SJCRH30 (cell line): ENCODE data around the gene LEKR1. TPM values are rescaled to one million over a fixed set of nuclear protein-coding genes. Genes with fewer than 3 reads are reported as not detected.

ENCODE experiments used
- DNase-seq, 2 experiments: peaks; one replicate each; pipeline ENCODE4 v3.0.0-alpha.2; 2015 to 2020
- H3K27ac ChIP-seq: fragments of 250-450 bp; sonication (Bioruptor Pico); 2 replicates; pipeline ENCODE4 v1.5.1; 2020; ENCODE audit warnings: mild to moderate bottlenecking, moderate library complexity
- H3K27me3 ChIP-seq: fragments of 250-450 bp; sonication (Bioruptor Pico); 2 replicates; pipeline ENCODE4 v1.5.1; 2020; ENCODE audit warnings: mild to moderate bottlenecking, moderate library complexity
- H3K36me3 ChIP-seq: fragments of 250-450 bp; sonication (Bioruptor Pico); 2 replicates; pipeline ENCODE4 v1.5.1; 2020; ENCODE audit warnings: mild to moderate bottlenecking, moderate library complexity
- H3K4me1 ChIP-seq: fragments of 250-450 bp; sonication (Bioruptor Pico); 2 replicates; pipeline ENCODE4 v1.5.1; 2020; ENCODE audit warnings: mild to moderate bottlenecking, moderate library complexity
- H3K4me3 ChIP-seq: fragments of 250-450 bp; sonication (Bioruptor Pico); 2 replicates; pipeline ENCODE4 v1.5.1; 2020; ENCODE audit warnings: mild to moderate bottlenecking, moderate library complexity
- H3K9me3 ChIP-seq: fragments of 250-450 bp; sonication (Bioruptor Pico); replicated peaks from 2 replicates; pipeline ENCODE4 v1.5.1; 2020; ENCODE audit warnings: mild to moderate bottlenecking, moderate library complexity
- total RNA-seq: library from RNA; depleted of rRNA; stranded (reverse); fragments of >200 nt; shearing (Covaris generic); gene quantifications from 2 replicates; pipeline ENCODE4 v1.2.3, GENCODE V29; 2014

LEKR1 gene
- total RNA-seq, 1 experiment from 2014 or later = 0.61 TPM

DNA sequence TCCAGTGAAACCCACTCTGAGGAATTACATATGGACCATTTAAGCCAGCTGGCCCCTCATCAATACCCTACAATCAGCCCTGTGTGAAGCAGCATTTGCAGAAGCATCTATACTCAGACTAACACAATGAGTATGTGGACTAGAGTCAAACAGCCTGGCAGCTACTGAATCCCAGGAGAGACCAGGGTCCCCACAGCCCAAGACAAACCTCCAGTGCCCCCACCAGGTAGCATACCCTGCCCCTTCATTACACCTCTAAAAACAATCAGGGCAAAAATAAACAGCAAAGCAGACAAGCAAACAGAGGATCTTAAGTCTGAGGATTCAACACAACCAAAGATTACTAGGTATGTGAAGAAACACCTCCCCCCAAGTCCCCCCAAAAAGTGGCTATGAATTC, 157.4 kb downstream of the LEKR1 start:
- H3K36me3 ChIP-seq = no peaks in the 10 kb centered on the region
- no peak overlapping the region for H3K4me3 ChIP-seq
- no peak overlapping the region for H3K27ac ChIP-seq
- peak; percentile 2 to 3 for DNase-seq
- H3K4me1 ChIP-seq = no peaks in the 10 kb centered on the region
- no peaks in the 10 kb centered on the region for H3K9me3 ChIP-seq
- H3K27me3 ChIP-seq = no peaks in the 10 kb centered on the region

GRCh38 chr3:156985711-156986110, 159.6 kb downstream of the LEKR1 start:
- Histone ChIP-seq H3K9me3 (no peaks in the 10 kb centered on the region), H3K36me3 (no peaks in the 10 kb centered on the region), H3K4me1 (no peaks in the 10 kb centered on the region), H3K4me3 (no peak overlapping the region), H3K27ac (no peak overlapping the region), H3K27me3 (no peaks in the 10 kb centered on the region)
- DNase-seq = no peak

DNA sequence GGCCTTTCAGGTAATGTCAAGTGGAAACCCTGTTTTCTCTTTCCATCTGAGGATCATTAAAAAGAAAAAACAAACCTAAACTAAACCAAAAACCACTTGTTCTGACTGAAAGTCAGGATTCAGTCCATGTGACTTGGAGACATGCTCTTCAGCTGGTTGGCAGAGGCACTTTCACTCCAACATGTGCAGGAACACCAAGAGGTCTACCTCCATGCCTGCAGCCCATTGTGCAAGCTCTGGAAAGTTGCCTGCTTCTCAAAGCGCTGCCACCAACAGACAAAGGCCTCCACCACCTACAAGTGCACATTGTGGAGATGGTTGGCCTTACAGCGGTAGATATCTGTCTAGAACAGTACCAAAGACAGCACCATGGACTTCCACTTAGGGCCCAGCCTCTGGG, 161.8 kb downstream of the LEKR1 start:
- Histone ChIP-seq H3K9me3 (no peaks in the 10 kb centered on the region), H3K27ac (no peak overlapping the region), H3K27me3 (no peaks in the 10 kb centered on the region), H3K4me3 (no peak overlapping the region), H3K4me1 (no peaks in the 10 kb centered on the region), H3K36me3 (no peaks in the 10 kb centered on the region)
- no peak for DNase-seq

GRCh38 chr3:156997351-156997750, 171.2 kb downstream of the LEKR1 start:
- no peak overlapping the region for H3K4me3 ChIP-seq
- H3K9me3 ChIP-seq = no peaks in the 10 kb centered on the region
- DNase-seq = peak; percentile 5 to 21
- H3K36me3 ChIP-seq = no peaks in the 10 kb centered on the region
- H3K27ac ChIP-seq = no peak overlapping the region
- no peaks in the 10 kb centered on the region for H3K4me1 ChIP-seq
- H3K27me3 ChIP-seq = no peaks in the 10 kb centered on the region

DNA sequence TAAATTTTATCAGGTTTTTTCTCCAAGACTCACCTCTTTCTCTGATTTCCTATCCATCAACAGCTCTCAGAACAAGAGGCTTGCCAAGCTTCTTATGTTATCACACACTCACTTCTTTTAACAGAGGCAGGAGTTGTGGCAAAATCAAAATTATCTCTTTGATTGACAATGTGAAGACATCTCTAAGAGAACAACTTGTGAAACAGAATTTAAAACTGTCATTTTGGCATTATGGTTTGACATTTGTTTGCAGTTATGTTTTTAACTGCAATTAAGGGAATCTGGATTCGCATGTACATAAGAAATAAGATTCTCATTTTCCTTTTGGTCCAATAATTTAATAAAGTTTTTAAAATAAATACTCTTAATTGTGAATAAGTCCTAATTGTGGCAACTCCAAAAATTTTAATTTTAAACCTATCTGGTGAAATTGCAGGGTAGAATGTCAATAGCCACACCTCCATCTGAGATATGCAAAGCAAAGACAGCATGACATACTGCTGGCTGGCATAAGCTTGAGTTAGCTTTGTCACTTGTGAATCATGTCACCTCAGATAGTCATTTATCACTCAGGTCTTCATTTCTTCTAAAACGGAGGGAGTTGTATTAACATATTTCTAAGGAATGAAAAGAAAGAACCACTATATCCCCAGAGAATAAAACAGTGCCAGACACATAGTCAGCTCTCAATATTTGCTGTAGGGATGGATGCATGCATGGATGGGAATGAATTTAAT, 175.2 kb downstream of the LEKR1 start:
- H3K27ac ChIP-seq = no peak overlapping the region
- DNase-seq = no peak
- no peaks in the 10 kb centered on the region for H3K4me1 ChIP-seq
- no peak overlapping the region for H3K4me3 ChIP-seq
- no peaks in the 10 kb centered on the region for H3K36me3 ChIP-seq
- no peaks in the 10 kb centered on the region for H3K27me3 ChIP-seq
- no peaks in the 10 kb centered on the region for H3K9me3 ChIP-seq

- H3K27me3 ChIP-seq = no peaks in the 10 kb centered on the region
- no peaks in the 10 kb centered on the region for H3K9me3 ChIP-seq
- no peaks in the 10 kb centered on the region for H3K36me3 ChIP-seq
- DNase-seq = no peak
- no peaks in the 10 kb centered on the region for H3K4me1 ChIP-seq
- H3K27ac ChIP-seq = no peak overlapping the region
- no peak overlapping the region for H3K4me3 ChIP-seq
Observed at GRCh38 chr3:157021679-157022078, 195.5 kb downstream of the LEKR1 start.

DNA sequence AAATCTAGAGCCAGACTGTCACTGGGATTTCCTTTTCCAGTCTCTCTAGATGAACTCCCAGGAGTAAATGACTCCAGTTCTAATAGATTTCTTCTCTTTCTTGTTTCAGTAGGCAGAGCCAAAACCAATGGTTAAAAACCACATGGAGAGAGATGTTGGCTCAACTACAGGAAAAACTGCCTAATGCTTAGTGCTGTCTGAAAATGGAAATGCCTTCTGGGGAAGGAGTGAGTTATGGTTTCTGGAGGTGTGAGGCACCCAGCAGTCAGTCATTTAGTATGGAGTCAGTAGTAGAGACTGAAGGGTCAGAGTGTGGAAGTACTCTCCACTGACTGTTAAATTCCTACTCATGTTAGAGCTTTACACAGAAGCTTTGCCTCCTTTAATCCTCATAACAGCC, 197.1 kb downstream of the LEKR1 start:
- no peaks in the 10 kb centered on the region for H3K36me3 ChIP-seq
- no peaks in the 10 kb centered on the region for H3K9me3 ChIP-seq
- no peak for DNase-seq

DNA sequence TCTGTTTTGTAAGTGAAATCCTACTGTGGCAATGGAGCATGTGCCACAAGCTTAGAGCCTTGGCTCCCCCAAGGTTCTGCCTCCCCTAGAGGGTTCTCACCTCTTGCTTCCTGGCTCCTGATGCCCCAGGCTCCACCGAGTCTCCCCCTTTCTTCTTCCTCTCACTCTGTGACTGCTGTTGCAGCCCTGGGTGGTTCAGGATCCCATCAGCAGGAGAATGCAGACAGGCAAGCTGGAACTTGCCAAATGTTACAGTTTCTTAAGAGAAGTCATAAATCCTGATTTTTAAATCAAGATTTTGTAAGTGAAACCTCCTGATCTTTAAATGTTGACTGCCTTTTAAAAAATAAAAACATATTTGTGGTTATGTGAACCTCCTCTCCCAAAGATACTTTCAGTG, 199.9 kb downstream of the LEKR1 start:
- no peaks in the 10 kb centered on the region for H3K4me1 ChIP-seq
- no peak for DNase-seq
- no peaks in the 10 kb centered on the region for H3K36me3 ChIP-seq
- H3K27me3 ChIP-seq = no peaks in the 10 kb centered on the region
- no peak overlapping the region for H3K4me3 ChIP-seq
- H3K27ac ChIP-seq = no peak overlapping the region
- H3K9me3 ChIP-seq = no peaks in the 10 kb centered on the region

More for the DNA sequence above, 197.1 kb downstream of the LEKR1 start:
- Histone ChIP-seq H3K27me3 (no peaks in the 10 kb centered on the region), H3K27ac (no peak overlapping the region), H3K4me1 (no peaks in the 10 kb centered on the region), H3K4me3 (no peak overlapping the region)

GRCh38 chr3:157027861-157028745, 201.9 kb downstream of the LEKR1 start:
- Histone ChIP-seq H3K9me3 (no peaks in the 10 kb centered on the region), H3K4me3 (no peak overlapping the region), H3K4me1 (no peaks in the 10 kb centered on the region), H3K27ac (no peak overlapping the region), H3K27me3 (no peaks in the 10 kb centered on the region), H3K36me3 (no peaks in the 10 kb centered on the region)
- DNase-seq = no peak

DNA sequence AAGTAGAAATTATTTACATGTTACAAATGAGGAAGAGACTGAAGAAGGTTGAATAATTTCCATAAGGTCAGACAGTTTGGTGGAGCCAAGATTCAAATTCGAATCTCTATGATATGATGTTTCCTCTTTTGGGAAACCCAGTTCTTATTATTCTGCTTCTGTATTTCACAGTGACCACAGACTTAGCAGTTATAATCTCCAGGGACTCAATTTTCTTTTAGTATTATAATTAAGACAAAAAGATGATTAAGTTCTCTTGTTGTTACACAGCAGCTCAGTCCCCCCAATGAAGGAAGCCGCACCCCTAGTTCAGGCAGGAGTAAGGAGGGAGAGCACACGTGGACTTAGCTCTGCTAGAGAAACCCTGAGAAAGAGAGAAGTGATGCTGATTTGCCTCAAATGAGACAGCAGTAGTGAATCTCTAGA, 203.2 kb downstream of the LEKR1 start:
- Histone ChIP-seq H3K27me3 (no peaks in the 10 kb centered on the region), H3K4me3 (no peak overlapping the region), H3K36me3 (no peaks in the 10 kb centered on the region), H3K27ac (no peak overlapping the region), H3K9me3 (no peaks in the 10 kb centered on the region), H3K4me1 (no peaks in the 10 kb centered on the region)
- DNase-seq = no peak

DNA sequence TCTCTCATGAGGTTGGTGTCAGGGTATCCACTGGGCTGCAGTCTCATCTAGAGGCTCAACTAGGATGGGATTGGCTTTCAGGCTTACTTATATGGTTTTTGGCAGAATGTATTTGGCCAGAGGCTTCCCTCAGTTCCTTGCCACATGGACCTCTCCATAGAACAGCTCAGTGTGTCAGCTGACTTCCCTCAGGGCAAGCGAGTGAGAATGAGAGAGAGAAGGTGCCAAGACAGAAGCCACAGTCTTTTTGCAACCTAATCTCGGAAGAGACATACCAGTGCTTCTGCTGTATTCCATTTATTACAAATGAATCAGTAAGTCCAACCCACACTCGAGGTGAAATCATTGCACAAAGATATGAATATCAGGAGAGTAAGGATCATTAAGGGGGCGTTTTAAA, 204.6 kb downstream of the LEKR1 start:
- Histone ChIP-seq H3K4me3 (no peak overlapping the region), H3K27me3 (no peaks in the 10 kb centered on the region), H3K4me1 (no peaks in the 10 kb centered on the region), H3K9me3 (no peaks in the 10 kb centered on the region), H3K27ac (no peak overlapping the region), H3K36me3 (no peaks in the 10 kb centered on the region)
- no peak for DNase-seq

- H3K9me3 ChIP-seq = no peaks in the 10 kb centered on the region
- no peak for DNase-seq
- H3K4me3 ChIP-seq = no peak overlapping the region
- no peaks in the 10 kb centered on the region for H3K27me3 ChIP-seq
- no peaks in the 10 kb centered on the region for H3K36me3 ChIP-seq
- no peak overlapping the region for H3K27ac ChIP-seq
- no peaks in the 10 kb centered on the region for H3K4me1 ChIP-seq
Observed at GRCh38 chr3:157033001-157033400, 206.8 kb downstream of the LEKR1 start.

DNA sequence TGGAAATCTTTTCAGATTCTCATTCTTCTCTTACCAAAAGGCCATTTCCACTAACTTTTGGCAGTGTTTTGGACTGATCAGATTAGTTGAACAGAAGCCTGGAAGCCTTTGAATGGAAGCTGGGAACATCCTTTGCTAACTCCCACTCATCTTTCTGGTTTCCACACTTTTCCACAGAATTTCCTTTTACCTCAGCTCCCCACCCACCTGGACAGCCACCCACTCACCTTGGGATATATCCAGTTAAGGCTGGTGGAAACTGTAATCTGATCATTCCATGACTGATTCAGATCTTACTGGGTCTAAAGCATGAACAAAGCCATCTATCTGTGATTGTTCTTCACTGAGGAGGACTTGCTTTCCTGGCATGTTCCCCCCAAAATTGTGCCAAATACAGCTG, 214.3 kb downstream of the LEKR1 start:
- Histone ChIP-seq H3K36me3 (no peaks in the 10 kb centered on the region), H3K4me1 (no peaks in the 10 kb centered on the region), H3K4me3 (no peak overlapping the region)

GRCh38 chr3:157042226-157042625, 216.1 kb downstream of the LEKR1 start:
- no peak overlapping the region for H3K27ac ChIP-seq
- DNase-seq = no peak
- no peaks in the 10 kb centered on the region for H3K27me3 ChIP-seq
- H3K9me3 ChIP-seq = no peaks in the 10 kb centered on the region
- no peaks in the 10 kb centered on the region for H3K4me1 ChIP-seq
- no peaks in the 10 kb centered on the region for H3K36me3 ChIP-seq
- H3K4me3 ChIP-seq = no peak overlapping the region

More for the DNA sequence above, 214.3 kb downstream of the LEKR1 start:
- DNase-seq = no peak
- Histone ChIP-seq H3K9me3 (no peaks in the 10 kb centered on the region), H3K27ac (no peak overlapping the region), H3K27me3 (no peaks in the 10 kb centered on the region)

GRCh38 chr3:157043771-157044170, 217.6 kb downstream of the LEKR1 start:
- no peak for DNase-seq
- H3K27me3 ChIP-seq = no peaks in the 10 kb centered on the region
- no peaks in the 10 kb centered on the region for H3K9me3 ChIP-seq
- H3K4me1 ChIP-seq = no peaks in the 10 kb centered on the region
- no peak overlapping the region for H3K27ac ChIP-seq
- H3K36me3 ChIP-seq = no peaks in the 10 kb centered on the region
- H3K4me3 ChIP-seq = no peak overlapping the region
